Loucy (cell line): ENCODE measurements around the gene RILPL1.

Source experiments
- H2AFZ ChIP-seq: fragments of 200-600 bp; sonication (generic); 2 replicates; pipeline ENCODE4 v1.6.0; 2016; ENCODE audit warnings: antibody characterized with exemption, mild to moderate bottlenecking, low read length, moderate library complexity
- H3F3A ChIP-seq: fragments of 200-600 bp; 2 replicates; pipeline ENCODE4 v1.6.0; 2016; ENCODE audit warnings: antibody characterized with exemption, low read depth, mild to moderate bottlenecking
- H3K27me3 ChIP-seq: fragments of 200-600 bp; sonication (generic); 2 replicates; pipeline ENCODE4 v1.6.1; 2014; ENCODE audit warnings: low read length, mild to moderate bottlenecking; ENCODE audit not compliant: insufficient read depth, poor library complexity, severe bottlenecking
- H3K36me3 ChIP-seq: fragments of 200-600 bp; sonication (generic); 2 replicates; pipeline ENCODE4 v1.6.1; 2016; ENCODE audit warnings: low read length; ENCODE audit not compliant: insufficient read depth
- H3K4me1 ChIP-seq: fragments of 200-600 bp; sonication (generic); 2 replicates; pipeline ENCODE4 v1.5.1; 2014; ENCODE audit warnings: low read length, mild to moderate bottlenecking; ENCODE audit not compliant: insufficient read depth, poor library complexity, severe bottlenecking
- H3K4me2 ChIP-seq: fragments of 200-600 bp; sonication (generic); 2 replicates; pipeline ENCODE4 v1.6.0; 2014; ENCODE audit warnings: antibody characterized with exemption, low read length, low read depth, mild to moderate bottlenecking; ENCODE audit not compliant: poor library complexity, severe bottlenecking
- H3K4me3 ChIP-seq: fragments of 200-600 bp; sonication (generic); 2 replicates; pipeline ENCODE4 v1.5.1; 2014; ENCODE audit warnings: low read length, mild to moderate bottlenecking, mixed read lengths; ENCODE audit not compliant: poor library complexity, severe bottlenecking
- H3K79me2 ChIP-seq: fragments of 200-600 bp; sonication (generic); 2 replicates; pipeline ENCODE4 v1.6.1; 2014; ENCODE audit warnings: low read length; ENCODE audit not compliant: insufficient read depth
- H3K9ac ChIP-seq: fragments of 200-600 bp; sonication (generic); 2 replicates; pipeline ENCODE4 v1.6.0; 2014; ENCODE audit warnings: mild to moderate bottlenecking, low read depth, low read length, moderate library complexity; ENCODE audit not compliant: poor library complexity, severe bottlenecking
- H3K9me2 ChIP-seq: fragments of 200-600 bp; sonication (generic); replicated peaks from 2 replicates; pipeline ENCODE4 v1.6.1; 2016; ENCODE audit warnings: low read depth, low read length, mixed read lengths
- H3K9me3 ChIP-seq: fragments of 200-600 bp; sonication (generic); 2 replicates; pipeline ENCODE4 v1.6.1; 2014; ENCODE audit warnings: mild to moderate bottlenecking, antibody characterized with exemption, low read length, low read depth; ENCODE audit not compliant: insufficient read depth
- H4K20me1 ChIP-seq: fragments of 200-600 bp; sonication (generic); 2 replicates; pipeline ENCODE4 v1.6.0; 2014; ENCODE audit warnings: antibody characterized with exemption, low read length, mild to moderate bottlenecking; ENCODE audit not compliant: insufficient read depth, poor library complexity, severe bottlenecking
- CTCF ChIP-seq: fragments of 200-600 bp; sonication (generic); conservative IDR thresholded peaks from 2 replicates; pipeline ENCODE4 v1.5.1; 2014; ENCODE audit warnings: mild to moderate bottlenecking, antibody characterized with exemption, low read length
- EZH2phosphoT487 ChIP-seq: fragments of 200-600 bp; IDR thresholded peaks from 2 replicates; pipeline ENCODE4 v1.6.1; 2018; ENCODE audit warnings: antibody characterized with exemption, mild to moderate bottlenecking, moderate library complexity, borderline replicate concordance

The RILPL1 gene

GRCh38 chr12:123512838-123513665 is 20.5 kb downstream of the RILPL1 start:
- H4K20me1 ChIP-seq: no peaks in the 10 kb centered on the region
- no peaks in the 10 kb centered on the region for H3K27me3 ChIP-seq
- no peaks in the 10 kb centered on the region for H3K9me2 ChIP-seq
- H2AFZ ChIP-seq: no peak overlapping the region
- H3K9me3 ChIP-seq: no peaks in the 10 kb centered on the region
- H3K36me3 ChIP-seq: no peaks in the 10 kb centered on the region
- H3K79me2 ChIP-seq: no peaks in the 10 kb centered on the region
- H3F3A ChIP-seq: no peaks in the 10 kb centered on the region
- TF ChIP-seq CTCF: no peak
- no peak for TF ChIP-seq EZH2phosphoT487
- no peak overlapping the region for H3K4me3 ChIP-seq
- no peaks in the 10 kb centered on the region for H3K4me1 ChIP-seq
- no peak overlapping the region for H3K4me2 ChIP-seq
- no peak overlapping the region for H3K9ac ChIP-seq

- H3K36me3 ChIP-seq: no peaks in the 10 kb centered on the region
- H3K4me1 ChIP-seq: no peaks in the 10 kb centered on the region
- no peak overlapping the region for H3K9ac ChIP-seq
- no peaks in the 10 kb centered on the region for H3F3A ChIP-seq
- H3K27me3 ChIP-seq: no peaks in the 10 kb centered on the region
- no peaks in the 10 kb centered on the region for H3K79me2 ChIP-seq
- no peaks in the 10 kb centered on the region for H3K9me3 ChIP-seq
- no peak overlapping the region for H3K4me2 ChIP-seq
- H2AFZ ChIP-seq: no peak overlapping the region
- TF ChIP-seq CTCF: no peak
- no peak for TF ChIP-seq EZH2phosphoT487
- no peak overlapping the region for H3K4me3 ChIP-seq
- H3K9me2 ChIP-seq: no peaks in the 10 kb centered on the region
- no peaks in the 10 kb centered on the region for H4K20me1 ChIP-seq
Measured at GRCh38 chr12:123506843-123507236, 26.7 kb downstream of the RILPL1 start.

- Histone ChIP-seq H3K79me2 (no peaks in the 10 kb centered on the region), H3K4me1 (no peaks in the 10 kb centered on the region), H3K4me2 (no peak overlapping the region), H2AFZ (no peak overlapping the region), H3K4me3 (no peak overlapping the region), H3K9me3 (no peaks in the 10 kb centered on the region), H3K27me3 (no peaks in the 10 kb centered on the region), H3F3A (no peaks in the 10 kb centered on the region), H3K9me2 (no peaks in the 10 kb centered on the region), H3K9ac (no peak overlapping the region), H4K20me1 (no peaks in the 10 kb centered on the region), H3K36me3 (no peaks in the 10 kb centered on the region)
- no peak for TF ChIP-seq CTCF
Measured at GRCh38 chr12:123506059-123506842, 27.3 kb downstream of the RILPL1 start.
